HG03066 (cell line): ENCODE results near the gene FAM3C.
"Not testable (repeated sequence)": the region's sequence is repeated elsewhere in the genome, so short reads cannot be mapped to it uniquely, and the experiment has no call there.

ENCODE experiments used
- ATAC-seq: cut with Tn5 transposase; IDR thresholded peaks from one replicate; pipeline ENCODE4 v1.9.1; 2021; ENCODE audit warnings: low read depth; ENCODE audit not compliant: unreplicated experiment

FAM3C gene

DNA sequence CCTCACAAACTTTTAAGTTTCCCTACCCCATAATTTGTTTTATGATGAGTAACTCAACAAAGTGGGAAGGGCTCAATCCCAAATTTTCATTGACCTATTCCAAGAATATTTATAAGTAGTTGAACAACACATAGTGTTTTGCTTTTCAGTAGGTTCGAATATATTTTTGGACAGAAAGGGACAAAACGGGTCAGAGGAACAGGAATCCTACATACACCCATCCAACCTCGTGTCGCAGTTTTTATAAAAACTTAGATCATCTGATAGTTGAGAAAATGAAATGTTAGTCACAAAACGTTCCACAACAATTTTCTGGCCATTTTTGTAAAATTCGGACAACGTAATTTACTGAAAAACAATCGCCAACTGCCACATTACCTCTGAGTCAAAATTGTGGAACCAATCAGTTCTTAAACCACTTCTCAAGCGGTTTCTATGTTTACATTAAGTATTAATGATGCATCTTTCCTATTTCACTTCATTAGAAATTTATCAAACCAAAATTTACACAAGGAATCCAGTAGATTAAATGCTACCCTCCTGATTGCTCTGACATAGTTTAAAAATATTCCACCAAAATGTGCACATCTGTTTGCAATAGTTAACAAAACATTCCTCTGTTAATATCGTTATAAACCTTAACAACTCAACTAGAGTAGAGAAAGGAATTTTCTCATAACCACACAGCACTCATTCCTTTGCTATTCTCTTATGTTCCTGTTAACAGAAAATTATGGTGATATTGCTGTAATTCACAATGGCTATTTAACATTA lies 61.0 kb downstream of the FAM3C start:
- no peak for ATAC-seq

DNA sequence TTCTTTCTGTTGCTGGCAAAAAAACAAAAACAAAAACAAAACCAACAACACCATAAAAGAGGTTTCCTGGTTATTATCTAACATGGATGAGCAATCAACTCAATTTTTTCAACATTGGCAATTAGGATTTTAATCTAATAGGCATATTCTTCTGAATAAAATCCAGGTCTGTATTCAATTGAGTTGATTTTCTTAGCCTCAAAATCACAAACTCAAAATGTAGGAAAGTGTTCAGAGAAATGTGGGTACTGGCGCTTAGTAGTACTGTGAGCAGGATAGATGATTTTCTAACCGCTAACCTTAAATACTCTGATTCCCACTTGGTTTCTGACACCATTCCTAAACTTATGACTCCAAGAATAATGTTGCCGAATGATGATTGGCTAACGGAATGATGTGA lies 61.7 kb downstream of the FAM3C start:
- ATAC-seq = no peak

- no peak for ATAC-seq
These were observed 64.5 kb downstream of the FAM3C start for GRCh38 chr7:121331574-121331973.

GRCh38 chr7:121331048-121331447 lies 65.1 kb downstream of the FAM3C start:
- ATAC-seq = no peak

GRCh38 chr7:121330053-121330833 lies 65.9 kb downstream of the FAM3C start:
- peak; percentile 24 for ATAC-seq

DNA sequence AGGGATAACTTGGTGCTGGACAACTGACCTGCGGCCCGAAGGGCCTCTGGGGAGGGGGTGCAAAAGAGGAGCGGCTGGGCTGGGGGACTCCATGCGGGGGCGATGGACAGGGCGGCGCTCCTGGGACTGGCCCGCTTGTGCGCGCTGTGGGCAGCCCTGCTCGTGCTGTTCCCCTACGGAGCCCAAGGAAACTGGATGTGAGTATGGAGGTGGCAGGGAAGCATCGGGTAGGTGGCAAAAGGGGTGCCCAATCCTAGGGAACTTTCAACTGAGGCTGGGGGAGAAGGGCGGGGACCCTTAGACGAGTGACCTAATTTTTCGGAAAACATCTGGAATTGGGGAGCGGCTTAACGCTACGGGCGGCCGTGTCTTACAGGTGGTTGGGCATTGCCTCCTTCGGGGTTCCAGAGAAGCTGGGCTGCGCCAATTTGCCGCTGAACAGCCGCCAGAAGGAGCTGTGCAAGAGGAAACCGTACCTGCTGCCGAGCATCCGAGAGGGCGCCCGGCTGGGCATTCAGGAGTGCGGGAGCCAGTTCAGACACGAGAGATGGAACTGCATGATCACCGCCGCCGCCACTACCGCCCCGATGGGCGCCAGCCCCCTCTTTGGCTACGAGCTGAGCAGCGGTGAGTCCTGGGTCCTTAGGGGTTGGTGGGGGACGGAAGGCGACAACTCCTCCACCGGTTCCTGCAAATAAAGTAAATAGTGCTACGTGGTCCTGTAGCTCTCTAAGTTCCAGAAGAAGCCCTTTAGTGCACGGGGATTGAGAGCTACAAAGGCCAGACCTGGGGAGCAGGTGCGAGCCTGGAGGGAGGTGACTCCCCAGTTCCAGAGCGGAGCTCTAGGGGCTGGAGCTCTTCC lies 66.7 kb downstream of the FAM3C start:
- ATAC-seq = peak; percentile 56

DNA sequence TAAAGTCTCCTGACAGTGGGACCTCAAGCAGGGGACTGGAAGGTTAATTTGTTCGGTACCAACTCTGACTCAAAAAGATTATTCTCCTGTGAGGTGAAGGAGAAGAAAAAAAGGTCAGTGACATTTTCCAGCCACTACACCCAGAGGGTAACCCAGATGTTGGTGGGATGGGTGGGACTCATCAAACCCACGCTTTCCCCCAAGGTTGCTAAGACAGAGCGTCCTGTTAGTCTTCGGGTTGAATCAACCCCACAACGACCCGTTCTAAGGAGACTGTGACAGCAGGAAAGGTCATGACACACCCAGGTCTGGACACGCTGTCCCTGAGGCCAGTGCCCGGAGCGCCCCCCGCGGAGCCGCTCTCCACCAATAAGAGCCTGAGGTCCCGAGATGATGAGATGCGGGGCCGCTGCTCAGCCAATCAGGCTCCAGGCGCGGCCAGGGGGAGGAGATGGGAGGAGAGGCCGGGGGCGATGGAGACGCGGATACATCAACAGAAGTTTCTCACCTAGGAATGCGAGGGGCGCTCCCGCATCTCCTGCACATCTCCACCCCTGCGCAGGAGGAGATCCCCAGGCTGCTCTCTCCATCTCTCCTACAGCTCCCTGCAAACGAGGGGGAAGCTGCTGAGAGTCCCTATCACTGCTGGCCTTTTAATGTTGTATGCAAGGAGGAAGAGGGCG lies 67.5 kb downstream of the FAM3C start, which contains the start of gene WNT16:
Gene WNT16, plus strand, starts transcription at position 493 of the 683 bp plus-strand sequence. CDS start 293 bp downstream, outside the sequence.
- peak; percentile 11 for ATAC-seq

DNA sequence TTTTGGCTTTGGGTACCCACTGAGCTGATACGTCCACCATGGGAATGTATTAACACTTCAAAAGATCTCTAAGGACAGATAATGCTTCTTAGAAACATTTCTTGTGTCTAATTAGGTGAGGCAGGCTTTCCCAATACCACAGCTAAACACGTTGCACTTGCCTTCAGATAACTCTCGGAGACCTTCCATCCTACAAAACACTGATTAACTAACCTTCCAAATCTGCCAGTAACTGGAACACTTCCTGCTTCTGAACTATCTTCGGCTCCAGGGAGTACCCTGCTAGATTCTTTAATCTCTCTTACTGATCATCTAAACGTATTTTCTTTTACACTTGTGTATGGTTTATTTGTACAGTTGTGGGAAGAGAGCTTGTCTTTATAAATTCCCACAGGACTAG lies 68.4 kb downstream of the FAM3C start:
- ATAC-seq = no peak

DNA sequence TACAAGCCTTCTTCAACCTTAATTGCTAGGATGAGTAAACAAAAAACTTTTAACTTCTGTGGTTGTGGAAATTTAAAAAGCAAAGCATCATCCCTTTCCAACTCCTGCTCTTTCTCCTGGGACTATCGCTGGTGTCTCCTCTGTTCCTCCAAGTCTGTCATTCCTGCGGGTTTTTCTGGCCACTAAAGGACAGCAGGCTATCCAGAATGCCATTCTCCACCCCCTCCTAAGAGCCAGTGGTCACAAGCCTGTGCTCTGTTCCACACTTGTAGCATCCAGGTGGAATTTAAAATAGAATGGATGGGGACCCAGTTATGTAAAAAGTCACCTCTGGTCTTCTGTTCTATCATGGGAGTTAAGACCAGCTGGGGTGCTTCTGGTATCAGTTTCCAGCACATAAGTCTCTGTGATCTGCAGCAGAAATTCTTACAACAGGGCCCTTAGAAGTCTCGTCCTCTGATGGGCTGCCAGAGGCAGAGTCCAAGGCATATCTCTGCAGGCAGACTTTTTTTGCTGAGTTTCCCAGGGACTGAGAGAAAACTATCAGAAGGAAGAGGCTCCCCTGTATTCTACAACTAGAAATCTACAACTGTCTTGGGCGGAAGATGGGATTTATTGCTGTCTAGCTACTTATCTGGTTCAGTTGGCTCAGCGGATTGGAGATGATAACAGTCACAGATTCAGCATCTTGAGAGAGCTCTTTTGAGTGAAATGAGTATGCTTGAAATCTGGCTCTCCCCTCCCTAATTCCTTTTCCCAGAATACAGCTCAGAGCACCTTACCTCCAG lies 72.4 kb downstream of the FAM3C start:
- no peak for ATAC-seq

GRCh38 chr7:121322460-121322859 lies 73.6 kb downstream of the FAM3C start:
- ATAC-seq = no peak

- ATAC-seq = not testable (repeated sequence)
These were observed 80.9 kb downstream of the FAM3C start for GRCh38 chr7:121315170-121315569.

- peak; percentile 90 for ATAC-seq
These were observed 82.1 kb downstream of the FAM3C start for GRCh38 chr7:121313793-121314676.

- no peak for ATAC-seq
These were observed 82.8 kb downstream of the FAM3C start for GRCh38 chr7:121313220-121313792.

DNA sequence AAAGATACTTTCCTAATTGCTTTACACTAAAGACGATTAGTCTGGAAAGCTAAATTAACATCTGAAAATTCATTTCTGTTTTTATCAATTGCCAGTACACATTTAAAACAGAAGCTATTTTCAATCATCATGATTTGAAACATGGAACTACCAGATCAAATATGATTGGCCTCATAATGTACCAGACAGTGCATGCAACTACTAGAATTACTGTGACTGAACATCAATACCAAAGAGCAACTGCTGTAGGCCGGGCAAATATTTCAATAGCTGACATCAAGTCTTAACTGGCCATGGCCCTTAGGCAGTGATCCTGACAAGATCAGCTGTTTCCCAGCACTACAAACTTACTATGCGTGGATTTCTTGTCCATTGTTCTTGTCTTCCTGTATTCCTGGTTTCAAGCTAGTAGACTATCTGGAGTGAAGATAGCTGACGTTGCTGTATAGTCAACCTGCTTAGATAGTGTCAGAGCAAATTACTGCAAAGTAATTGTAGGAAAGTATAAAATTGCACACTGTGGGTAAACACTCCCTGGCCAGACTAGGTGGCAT lies 89.0 kb downstream of the FAM3C start:
- ATAC-seq = peak; percentile 41

GRCh38 chr7:121306565-121306964 lies 89.5 kb downstream of the FAM3C start:
- no peak for ATAC-seq

DNA sequence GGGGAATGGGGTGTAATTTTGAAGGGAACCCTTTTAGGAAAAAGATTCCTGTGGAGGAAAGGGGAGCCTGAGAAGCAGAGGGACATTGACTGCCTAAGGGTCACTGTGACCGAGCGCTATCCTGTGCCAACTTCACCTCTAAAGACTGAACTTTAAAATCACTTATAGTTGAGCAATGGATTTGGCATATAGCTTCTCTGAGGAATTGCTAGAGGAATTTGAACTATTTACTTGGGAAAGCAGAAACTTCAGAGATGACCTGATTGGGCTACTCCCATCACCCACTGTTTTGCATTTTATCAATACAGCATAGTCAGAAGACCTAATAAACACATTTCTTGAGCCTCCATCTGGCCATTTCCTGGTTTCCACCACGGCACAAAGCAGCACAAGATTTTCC lies 91.0 kb downstream of the FAM3C start:
- ATAC-seq = no peak

- ATAC-seq = no peak
These were observed 91.9 kb downstream of the FAM3C start for GRCh38 chr7:121304102-121304658.
